Epithelial cell of prostate (primary cell): ENCODE measurements around the gene ARHGEF19.
"Not testable (repeated sequence)": the region's sequence is repeated elsewhere in the genome, so short reads cannot be mapped to it uniquely, and the experiment has no call there.

ENCODE experiments used
- DNase-seq: peaks from one replicate; pipeline ENCODE4 v3.0.0-alpha.2; 2011; ENCODE audit warnings: low read depth, low spot score
- H3K27ac ChIP-seq: fragments of 450-650 bp; 2 replicates; pipeline ENCODE4 v1.5.1; 2017; ENCODE audit warnings: mild to moderate bottlenecking

Gene ARHGEF19

DNA sequence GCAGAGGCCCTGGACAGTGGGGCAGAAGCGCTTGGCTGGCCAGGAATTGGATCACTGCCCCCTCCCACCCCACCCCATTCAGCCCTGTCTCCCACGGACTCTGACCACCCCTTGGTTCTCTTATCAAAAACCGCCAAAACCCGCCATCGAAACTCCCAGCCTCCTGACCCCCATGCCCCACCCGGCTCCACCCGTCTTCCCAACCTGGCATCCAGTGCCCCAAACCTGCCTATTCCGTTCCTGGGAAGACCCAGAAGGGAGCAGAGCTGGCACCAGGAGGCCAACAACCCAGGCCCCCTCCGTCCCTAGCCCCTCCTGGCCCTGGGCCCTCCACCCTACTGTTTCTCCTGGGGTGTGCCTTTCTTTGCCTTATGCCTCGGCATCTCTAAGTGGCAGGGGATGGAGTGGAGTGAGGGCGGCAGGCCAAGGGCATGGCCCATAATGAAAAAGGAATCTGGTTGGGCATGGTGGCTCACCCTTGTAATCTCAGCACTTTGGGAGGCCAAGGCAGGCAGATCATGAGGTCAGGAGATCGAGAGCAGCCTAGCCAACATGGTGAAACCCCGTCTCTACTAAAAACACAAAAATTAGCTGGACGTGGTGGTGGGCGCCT, 40.1 kb downstream of the ARHGEF19 start:
- DNase-seq, result no peak
- peak overlapping the region; percentile 98 for H3K27ac ChIP-seq

- no peak for DNase-seq
- H3K27ac ChIP-seq, result peak overlapping the region; percentile 98
These were observed 40.9 kb downstream of the ARHGEF19 start for GRCh38 chr1:16171314-16172151.

- DNase-seq, result no peak
- H3K27ac ChIP-seq, result no peak overlapping the region
These were observed 42.2 kb downstream of the ARHGEF19 start for GRCh38 chr1:16170283-16170673.

GRCh38 chr1:16168622-16169360, 43.7 kb downstream of the ARHGEF19 start:
- no peak for DNase-seq
- H3K27ac ChIP-seq, result peak overlapping the region; percentile 67

DNA sequence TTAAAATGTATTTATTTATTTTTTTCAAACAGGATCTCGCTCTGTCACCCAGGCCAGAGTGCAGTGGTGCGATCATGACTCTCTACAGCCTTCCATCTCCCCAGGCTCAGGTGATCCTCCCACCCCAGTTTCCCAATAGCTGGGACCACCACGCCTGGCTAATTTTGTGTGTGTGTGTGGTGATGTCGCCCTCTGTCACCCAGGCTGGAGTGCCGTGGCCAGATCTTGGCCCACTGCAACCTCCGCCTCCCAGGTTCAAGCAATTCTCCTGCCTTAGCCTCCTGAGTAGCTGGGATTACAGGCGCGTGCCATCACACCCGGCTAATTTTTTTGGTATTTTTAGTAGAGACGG, 44.3 kb downstream of the ARHGEF19 start:
- peak overlapping the region; percentile 67 for H3K27ac ChIP-seq

DNA sequence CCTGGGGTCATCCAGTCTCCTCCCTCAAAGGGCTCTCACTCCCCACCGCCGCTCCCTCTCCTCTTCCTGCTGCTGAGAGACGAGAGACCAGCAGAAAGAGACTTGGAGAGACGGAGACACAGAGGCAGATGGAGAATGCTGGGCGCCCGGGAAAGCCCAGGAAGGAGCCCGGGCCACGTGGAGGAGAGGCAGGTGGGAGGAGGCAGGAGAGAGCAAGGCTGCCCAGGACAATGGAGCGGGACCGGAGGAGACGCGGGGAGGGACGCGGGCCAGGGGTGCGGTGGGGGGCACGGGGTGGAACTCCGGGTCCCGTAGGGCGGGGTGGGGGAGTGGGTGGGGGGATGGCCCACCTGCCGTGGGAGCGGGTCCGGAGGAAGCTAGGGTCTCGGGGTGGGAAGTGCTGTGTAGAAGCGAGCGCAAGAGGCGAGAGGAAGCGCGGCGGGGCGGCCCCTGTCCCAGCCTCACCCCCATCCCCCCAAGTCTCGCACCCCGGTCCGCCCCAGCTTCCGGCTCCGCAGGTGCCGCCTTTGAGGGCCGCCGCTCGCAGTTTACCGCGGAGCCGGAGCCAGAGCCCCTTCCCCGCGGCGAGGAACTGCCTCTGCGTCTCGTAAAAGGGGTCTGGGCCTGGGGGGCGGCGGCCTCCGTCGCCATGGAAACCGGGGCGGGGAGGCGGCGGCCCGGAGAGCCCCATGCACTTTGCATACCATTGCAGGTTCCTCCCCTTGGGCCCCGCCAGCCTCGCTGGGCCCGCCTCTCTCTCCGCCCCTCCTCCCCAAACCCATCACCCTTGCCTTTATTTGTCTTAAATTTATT, 44.9 kb downstream of the ARHGEF19 start:
- DNase-seq, result no peak
- H3K27ac ChIP-seq, result peak overlapping the region; percentile 67

More for the DNA sequence above, 44.3 kb downstream of the ARHGEF19 start:
- not testable (repeated sequence) for DNase-seq

- no peak for DNase-seq
- H3K27ac ChIP-seq, result no peak overlapping the region
These were observed 46.3 kb downstream of the ARHGEF19 start for GRCh38 chr1:16166117-16166516.

- DNase-seq, result no peak
- peak overlapping the region; percentile 77 for H3K27ac ChIP-seq
These were observed 46.9 kb downstream of the ARHGEF19 start for GRCh38 chr1:16165548-16165947.

DNA sequence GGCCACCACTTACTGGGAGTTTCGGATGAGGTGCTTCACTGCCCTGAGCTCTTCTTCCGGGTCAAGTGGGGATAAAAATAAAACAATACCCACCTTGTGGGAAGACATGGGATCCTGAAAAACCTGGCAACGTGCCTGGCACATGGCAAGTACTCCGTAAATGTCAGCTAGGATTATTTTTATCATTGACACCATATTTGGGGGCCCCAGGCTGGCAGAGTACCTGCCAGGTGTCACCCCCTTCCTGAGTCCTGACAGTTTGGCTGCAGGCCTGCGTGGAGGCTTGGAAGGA, 47.4 kb downstream of the ARHGEF19 start:
- DNase-seq, result no peak
- H3K27ac ChIP-seq, result peak overlapping the region; percentile 77

- DNase-seq, result peak; percentile 89
- peak overlapping the region; percentile 77 for H3K27ac ChIP-seq
These were observed 48.0 kb downstream of the ARHGEF19 start for GRCh38 chr1:16164213-16165072.

GRCh38 chr1:16163608-16164212, 48.7 kb downstream of the ARHGEF19 start:
- peak overlapping the region; percentile 77 for H3K27ac ChIP-seq

GRCh38 chr1:16162163-16162822, 50.2 kb downstream of the ARHGEF19 start:
- H3K27ac ChIP-seq, result no peak overlapping the region
- DNase-seq, result no peak

More at GRCh38 chr1:16163608-16164212, 48.7 kb downstream of the ARHGEF19 start:
- not testable (repeated sequence) for DNase-seq

DNA sequence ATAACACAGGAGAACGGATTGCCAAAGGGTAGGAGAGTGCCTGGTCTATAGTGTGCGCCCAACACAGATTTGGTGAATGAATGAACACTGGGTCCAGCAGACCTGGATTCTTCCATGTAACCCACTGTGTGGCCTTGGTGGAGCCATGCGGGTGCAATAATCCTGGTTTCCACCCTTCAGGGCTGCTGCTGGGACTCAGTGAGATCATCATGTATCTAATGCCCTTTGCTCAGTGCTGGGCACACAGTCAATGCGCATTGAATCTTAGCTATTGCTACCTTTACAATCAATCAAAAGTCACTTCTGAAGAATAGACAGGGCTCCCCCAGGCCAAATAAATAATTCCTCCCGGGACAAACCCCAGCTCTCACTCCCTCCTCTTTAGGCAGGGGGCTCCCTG, 50.7 kb downstream of the ARHGEF19 start:
- no peak overlapping the region for H3K27ac ChIP-seq
- DNase-seq, result no peak

GRCh38 chr1:16158993-16159831, 53.2 kb downstream of the ARHGEF19 start:
- DNase-seq, result peak; percentile 81
- H3K27ac ChIP-seq, result peak overlapping the region; percentile 99

DNA sequence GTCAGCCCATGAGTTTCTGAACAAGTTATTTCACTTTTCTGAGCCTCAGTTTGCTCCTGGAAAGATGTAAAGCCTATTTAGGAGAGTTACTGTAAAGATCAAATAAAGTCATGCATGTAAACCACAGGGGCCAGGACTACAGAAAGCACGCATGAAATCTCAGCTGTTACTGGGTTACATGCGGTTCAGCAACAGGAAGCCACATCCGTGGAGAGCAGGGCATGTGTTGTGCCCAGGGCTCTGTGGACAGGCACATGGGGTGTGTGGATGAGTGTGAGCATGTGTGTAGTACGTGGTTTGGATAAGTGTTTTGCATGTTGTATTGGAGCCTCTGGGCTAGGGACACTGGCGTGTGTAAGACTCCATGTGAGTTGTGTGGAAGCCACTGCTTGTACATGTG, 54.4 kb downstream of the ARHGEF19 start:
- DNase-seq, result no peak
- H3K27ac ChIP-seq, result peak overlapping the region; percentile 99

GRCh38 chr1:16156848-16157495, 55.5 kb downstream of the ARHGEF19 start:
- peak overlapping the region; percentile 99 for H3K27ac ChIP-seq
- no peak for DNase-seq
